HepG2 (cell line): ENCODE results near the gene ZER1. TPM values are rescaled to one million over a fixed set of nuclear protein-coding genes. Genes with fewer than 3 reads are reported as not detected.

Source experiments
- DMAP1 ChIP-seq: IDR thresholded peaks from 2 replicates; pipeline ENCODE4 v1.6.1; 2016
- ELF4 ChIP-seq: sonication (generic); formaldehyde crosslinking; IDR thresholded peaks from 2 replicates; pipeline ENCODE4 v1.5.0; 2020; ENCODE audit warnings: missing genetic modification reagents, mild to moderate bottlenecking, moderate library complexity, borderline replicate concordance
- GATAD1 ChIP-seq: IDR thresholded peaks from 2 replicates; pipeline ENCODE4 v1.6.1; 2016; ENCODE audit warnings: missing genetic modification reagents, missing compliant biosample characterization
- IRX3 ChIP-seq: sonication (generic); formaldehyde crosslinking; IDR thresholded peaks from 2 replicates; pipeline ENCODE4 v1.8.1; 2023; ENCODE audit warnings: mild to moderate bottlenecking, low read depth, missing genetic modification reagents, borderline replicate concordance
- KLF16 ChIP-seq, 2 experiments: sonication (generic) in 1 of 2; formaldehyde crosslinking in 1 of 2; IDR thresholded peaks; 2 replicates each; pipeline versions ENCODE4 v1.6.1 to v1.8.0; 2016 to 2023; ENCODE audit warnings: missing genetic modification reagents in 2 of 2, missing compliant biosample characterization in 1 of 2
- KMT2B ChIP-seq: IDR thresholded peaks from 2 replicates; pipeline ENCODE4 v1.6.1; 2016; ENCODE audit warnings: missing genetic modification reagents, missing compliant biosample characterization
- NCOR1 ChIP-seq: fragments of 200-600 bp; sonication (generic); IDR thresholded peaks from 2 replicates; pipeline ENCODE4 v1.7.0; 2017; ENCODE audit warnings: antibody characterized with exemption, low read length, borderline replicate concordance
- PHF20 ChIP-seq: sonication (generic); formaldehyde crosslinking; IDR thresholded peaks from 2 replicates; pipeline ENCODE4 v1.5.0; 2020; ENCODE audit warnings: mild to moderate bottlenecking, missing genetic modification reagents
- RAD21 ChIP-seq: fragments of 450-650 bp; formaldehyde crosslinking; IDR thresholded peaks from 2 replicates; pipeline ENCODE4 v1.5.0; 2020; ENCODE audit warnings: mild to moderate bottlenecking
- REST ChIP-seq, 2 experiments: IDR thresholded peaks; 2 replicates each; pipeline ENCODE4 v1.6.1; 2011 to 2012; ENCODE audit warnings: low read length in 2 of 2, borderline replicate concordance in 1 of 2, low read depth in 1 of 2, mild to moderate bottlenecking in 1 of 2, moderate library complexity in 1 of 2
- RFXANK ChIP-seq: IDR thresholded peaks from 2 replicates; pipeline ENCODE4 v1.6.1; 2016
- ZNF784 ChIP-seq: sonication (generic); formaldehyde crosslinking; IDR thresholded peaks from 2 replicates; pipeline ENCODE4 v1.5.1; 2020; ENCODE audit warnings: missing genetic modification reagents, mild to moderate bottlenecking, borderline replicate concordance
- polyA plus RNA-seq, 8 experiments: library from polyadenylated mRNA; depleted of rRNA in 3 of 8; stranded (reverse) in 7 of 8; unstranded in 1 of 8; fragments of >200 nt; fragmentation: Illumina TruSeq in 4 of 8; extraction: Trizol in 4 of 8; gene quantifications; 2 replicates each; pipeline versions ENCODE4 v1.2.1 to v1.2.3, GENCODE V29; 2011 to 2016; ENCODE audit warnings: low read depth in 4 of 8, missing spikeins in 1 of 8, mixed read lengths in 1 of 8; ENCODE audit not compliant: insufficient read depth in 1 of 8
- total RNA-seq, 5 experiments: library from RNA; depleted of rRNA; stranded (reverse); fragments of >200 nt; fragmentation: Illumina TruSeq; extraction: Trizol; gene quantifications; 2 replicates each; pipeline ENCODE4 v1.2.3, GENCODE V29; 2016; ENCODE audit warnings: low read depth in 1 of 5
- TF ChIP-seq, protein P1 (sequence below): IDR thresholded peaks from 2 replicates; pipeline ENCODE4 v1.6.1; 2012; ENCODE audit warnings: low read length, improper control_type of control experiment
- TF ChIP-seq, protein P2 (sequence below), 2 experiments: fragments of 450-650 bp in 1 of 2; sonication (generic) in 1 of 2; formaldehyde crosslinking; IDR thresholded peaks; 2 replicates each; pipeline versions ENCODE4 v1.5.0 to v1.8.0; 2020 to 2022; ENCODE audit warnings: mild to moderate bottlenecking in 1 of 2, missing genetic modification reagents in 1 of 2

ZER1 gene
- total and polyA plus RNA-seq, 2 of the 13 experiments (the other 11 are each of a cell fraction or from before 2014, with no cell fraction given): 7.7 to 40.0 TPM

GRCh38 chr9:128723866-128724743 lies 47.6 kb downstream of the ZER1 start, which contains the start of gene ZDHHC12 (continued):
- TF ChIP-seq RFXANK: 0 out of 2 replicates have a peak, but pooled peaks have one; percentile 7
- TF ChIP-seq, protein P1, sequence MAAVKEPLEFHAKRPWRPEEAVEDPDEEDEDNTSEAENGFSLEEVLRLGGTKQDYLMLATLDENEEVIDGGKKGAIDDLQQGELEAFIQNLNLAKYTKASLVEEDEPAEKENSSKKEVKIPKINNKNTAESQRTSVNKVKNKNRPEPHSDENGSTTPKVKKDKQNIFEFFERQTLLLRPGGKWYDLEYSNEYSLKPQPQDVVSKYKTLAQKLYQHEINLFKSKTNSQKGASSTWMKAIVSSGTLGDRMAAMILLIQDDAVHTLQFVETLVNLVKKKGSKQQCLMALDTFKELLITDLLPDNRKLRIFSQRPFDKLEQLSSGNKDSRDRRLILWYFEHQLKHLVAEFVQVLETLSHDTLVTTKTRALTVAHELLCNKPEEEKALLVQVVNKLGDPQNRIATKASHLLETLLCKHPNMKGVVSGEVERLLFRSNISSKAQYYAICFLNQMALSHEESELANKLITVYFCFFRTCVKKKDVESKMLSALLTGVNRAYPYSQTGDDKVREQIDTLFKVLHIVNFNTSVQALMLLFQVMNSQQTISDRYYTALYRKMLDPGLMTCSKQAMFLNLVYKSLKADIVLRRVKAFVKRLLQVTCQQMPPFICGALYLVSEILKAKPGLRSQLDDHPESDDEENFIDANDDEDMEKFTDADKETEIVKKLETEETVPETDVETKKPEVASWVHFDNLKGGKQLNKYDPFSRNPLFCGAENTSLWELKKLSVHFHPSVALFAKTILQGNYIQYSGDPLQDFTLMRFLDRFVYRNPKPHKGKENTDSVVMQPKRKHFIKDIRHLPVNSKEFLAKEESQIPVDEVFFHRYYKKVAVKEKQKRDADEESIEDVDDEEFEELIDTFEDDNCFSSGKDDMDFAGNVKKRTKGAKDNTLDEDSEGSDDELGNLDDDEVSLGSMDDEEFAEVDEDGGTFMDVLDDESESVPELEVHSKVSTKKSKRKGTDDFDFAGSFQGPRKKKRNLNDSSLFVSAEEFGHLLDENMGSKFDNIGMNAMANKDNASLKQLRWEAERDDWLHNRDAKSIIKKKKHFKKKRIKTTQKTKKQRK: no peak
- no peak for TF ChIP-seq NCOR1
- 0 out of 2 replicates have a peak, but pooled peaks have one; percentile 32 for TF ChIP-seq RAD21 (CRISPR knock-in tag)
- TF ChIP-seq DMAP1: peak; percentile 37
- TF ChIP-seq ELF4: peak; percentile 35; the same call in 1 of the 2 replicates
- TF ChIP-seq PHF20: peak; percentile 88
- TF ChIP-seq IRX3 (CRISPR knock-in tag): no peak
- TF ChIP-seq, protein P2, sequence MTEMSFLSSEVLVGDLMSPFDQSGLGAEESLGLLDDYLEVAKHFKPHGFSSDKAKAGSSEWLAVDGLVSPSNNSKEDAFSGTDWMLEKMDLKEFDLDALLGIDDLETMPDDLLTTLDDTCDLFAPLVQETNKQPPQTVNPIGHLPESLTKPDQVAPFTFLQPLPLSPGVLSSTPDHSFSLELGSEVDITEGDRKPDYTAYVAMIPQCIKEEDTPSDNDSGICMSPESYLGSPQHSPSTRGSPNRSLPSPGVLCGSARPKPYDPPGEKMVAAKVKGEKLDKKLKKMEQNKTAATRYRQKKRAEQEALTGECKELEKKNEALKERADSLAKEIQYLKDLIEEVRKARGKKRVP (CRISPR knock-in tag; IDR thresholded peaks at IDR 0.05): 0 out of 4 replicates have a peak, but pooled peaks of 1 of the 2 experiments have one; percentile 18
- TF ChIP-seq GATAD1 (CRISPR knock-in tag): peak; percentile 74; the same call in 1 of the 2 replicates
- peak; percentile 84 for TF ChIP-seq ZNF784 (CRISPR knock-in tag)
- no peak for TF ChIP-seq REST (IDR thresholded peaks at IDR 0.05; ENCODE audit: borderline replicate concordance in 1 of 2, low read depth in 1 of 2, low read length in 2 of 2)
- TF ChIP-seq KLF16 (CRISPR knock-in tag; IDR thresholded peaks at IDR 0.05): peak in 1 of 2 experiments; percentile 48; a peak in 1 of 4 replicates
- no peak for TF ChIP-seq KMT2B (CRISPR knock-in tag)
